Testis (tissue), 2 donors: ENCODE results near the gene QRFP.

Experiments used
- POLR2A ChIP-seq: fragments of 450-650 bp; IDR thresholded peaks from one replicate; pipeline ENCODE4 v1.6.1; 2017; ENCODE audit warnings: antibody characterized with exemption, mild to moderate bottlenecking, moderate library complexity
- TF ChIP-seq, protein P1 (sequence below), 3 experiments: fragments of 450-650 bp in 2 of 3; fragments of 200-600 bp in 1 of 3; sonication (generic) in 1 of 3; IDR thresholded peaks; one replicate each; pipeline ENCODE4 v1.5.1; 2016 to 2019; ENCODE audit warnings: antibody characterized with exemption in 3 of 3, mild to moderate bottlenecking in 2 of 3, moderate library complexity in 1 of 3

DNA sequence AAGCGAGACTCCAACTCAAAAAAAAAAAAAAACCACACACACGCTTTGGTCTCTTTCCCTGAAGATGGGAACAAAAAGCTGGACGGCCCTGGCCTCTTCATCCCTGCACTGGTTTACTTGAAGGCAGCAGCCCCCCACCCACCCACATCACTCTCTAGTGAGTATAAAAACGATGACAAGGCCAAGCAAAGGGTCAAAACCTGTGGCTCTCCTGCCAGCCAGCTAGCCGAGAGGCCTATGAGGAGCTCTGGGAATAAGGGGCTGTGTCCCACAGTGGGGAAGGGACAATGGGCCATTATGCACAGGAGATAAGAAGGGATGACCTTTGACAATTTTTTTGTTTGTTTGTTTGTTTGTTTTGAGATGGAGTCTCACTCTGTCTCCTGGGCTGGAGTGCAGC is 13.1 kb downstream of the QRFP start:
- TF ChIP-seq, protein P1, sequence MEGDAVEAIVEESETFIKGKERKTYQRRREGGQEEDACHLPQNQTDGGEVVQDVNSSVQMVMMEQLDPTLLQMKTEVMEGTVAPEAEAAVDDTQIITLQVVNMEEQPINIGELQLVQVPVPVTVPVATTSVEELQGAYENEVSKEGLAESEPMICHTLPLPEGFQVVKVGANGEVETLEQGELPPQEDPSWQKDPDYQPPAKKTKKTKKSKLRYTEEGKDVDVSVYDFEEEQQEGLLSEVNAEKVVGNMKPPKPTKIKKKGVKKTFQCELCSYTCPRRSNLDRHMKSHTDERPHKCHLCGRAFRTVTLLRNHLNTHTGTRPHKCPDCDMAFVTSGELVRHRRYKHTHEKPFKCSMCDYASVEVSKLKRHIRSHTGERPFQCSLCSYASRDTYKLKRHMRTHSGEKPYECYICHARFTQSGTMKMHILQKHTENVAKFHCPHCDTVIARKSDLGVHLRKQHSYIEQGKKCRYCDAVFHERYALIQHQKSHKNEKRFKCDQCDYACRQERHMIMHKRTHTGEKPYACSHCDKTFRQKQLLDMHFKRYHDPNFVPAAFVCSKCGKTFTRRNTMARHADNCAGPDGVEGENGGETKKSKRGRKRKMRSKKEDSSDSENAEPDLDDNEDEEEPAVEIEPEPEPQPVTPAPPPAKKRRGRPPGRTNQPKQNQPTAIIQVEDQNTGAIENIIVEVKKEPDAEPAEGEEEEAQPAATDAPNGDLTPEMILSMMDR (IDR thresholded peaks at IDR 0.05) = no peak
- TF ChIP-seq POLR2A = no peak
